Caco-2 (cell line): ENCODE measurements around the gene STK16. TPM values are rescaled to one million over a fixed set of nuclear protein-coding genes. Genes with fewer than 3 reads are reported as not detected.

Experiments
- BruUV-seq: library from RNA; stranded (reverse); fragments of 400-500 nt; replicated peaks from 2 replicates; lab custom pipeline; 2021; lab: Mats Ljungman, UMichigan
- CTCF ChIA-PET: fragments of 300-600 bp; sonication (Branson Sonifier 250); formaldehyde crosslinking; loops from one replicate; lab custom pipeline; 2022; ENCODE audit warnings: antibody characterized with exemption; lab: Charles Lee
- POLR2A ChIA-PET: fragments of 300-600 bp; sonication (Branson Sonifier 250); formaldehyde crosslinking; loops from one replicate; lab custom pipeline; 2022; ENCODE audit warnings: antibody characterized with exemption; lab: Charles Lee
- DNase-seq, 2 experiments: peaks; one replicate each; pipeline versions ENCODE4 v3.0.0 to v3.0.0-alpha.2; 2020 to 2022
- H3K27me3 ChIP-seq: replicated peaks from 2 replicates; pipeline ENCODE4 v1.6.0; 2011; ENCODE audit warnings: low read length; ENCODE audit not compliant: control insufficient read depth, insufficient read depth
- H3K36me3 ChIP-seq: 2 replicates; pipeline ENCODE4 v1.5.1; 2011; ENCODE audit warnings: low read length; ENCODE audit not compliant: control insufficient read depth, insufficient read depth
- H3K4me1 ChIP-seq: fragments of 250-450 bp; sonication (Bioruptor Pico); 2 replicates; pipeline ENCODE4 v1.5.1; 2020; ENCODE audit warnings: mild to moderate bottlenecking
- H3K4me3 ChIP-seq: 2 replicates; pipeline ENCODE4 v1.5.1; 2011; ENCODE audit warnings: low read depth, mild to moderate bottlenecking, control low read depth, low read length
- H3K9me3 ChIP-seq: fragments of 250-450 bp; sonication (Bioruptor Pico); 2 replicates; pipeline ENCODE4 v1.5.1; 2020; ENCODE audit warnings: mild to moderate bottlenecking, moderate library complexity
- H3K27ac Mint-ChIP-seq: one replicate; pipeline ENCODE4 v1.8.0; 2022; ENCODE audit warnings: mixed read lengths; ENCODE audit not compliant: unreplicated experiment
- H3K27me3 Mint-ChIP-seq: one replicate; pipeline ENCODE4 v1.8.0; 2022; ENCODE audit warnings: mixed read lengths; ENCODE audit not compliant: insufficient read depth, unreplicated experiment
- H3K36me3 Mint-ChIP-seq: one replicate; pipeline ENCODE4 v1.8.0; 2022; ENCODE audit warnings: mild to moderate bottlenecking, mixed read lengths; ENCODE audit not compliant: insufficient read depth, unreplicated experiment
- H3K4me1 Mint-ChIP-seq: one replicate; pipeline ENCODE4 v1.8.0; 2022; ENCODE audit warnings: low read depth, mixed read lengths; ENCODE audit not compliant: unreplicated experiment
- H3K4me3 Mint-ChIP-seq: one replicate; pipeline ENCODE4 v1.8.0; 2022; ENCODE audit warnings: mild to moderate bottlenecking, moderate library complexity, mixed read lengths; ENCODE audit not compliant: unreplicated experiment
- H3K9me3 Mint-ChIP-seq: one replicate; pipeline ENCODE4 v1.8.0; 2022; ENCODE audit warnings: mixed read lengths; ENCODE audit not compliant: unreplicated experiment
- CTCF ChIP-seq, 2 experiments: fragments of 200-600 bp in 1 of 2; IDR thresholded peaks; 1 replicate in 1 of 2; 2 replicates in 1 of 2; pipeline versions ENCODE4 v1.5.1 to v1.8.0; 2011 to 2022; ENCODE audit warnings: antibody characterized with exemption in 1 of 2, control low read depth in 1 of 2, inconsistent platforms in 1 of 2, low read depth in 1 of 2, low read length in 1 of 2, mild to moderate bottlenecking in 1 of 2, moderate library complexity in 1 of 2; ENCODE audit not compliant: insufficient read depth in 1 of 2, severe bottlenecking in 1 of 2, unreplicated experiment in 1 of 2
- intact Hi-C: fragments of 100-400 bp; cut with micrococcal nuclease; formaldehyde crosslinking; loops from one replicate; pipeline ENCODE4 v1.10.0; 2022; ENCODE audit not compliant: unreplicated experiment
- total RNA-seq: library from RNA; stranded (reverse); gene quantifications from 2 replicates; pipeline ENCODE4 v1.2.3, GENCODE V29; 2022

The STK16 gene
- total RNA-seq, 1 experiment from 2014 or later: 26.6 TPM

- H3K27me3 Mint-ChIP-seq: no peaks in the 10 kb centered on the region
- H3K9me3 Mint-ChIP-seq: no peaks in the 10 kb centered on the region
- peak within 1 kb of the TSS; percentile 95 for H3K27ac Mint-ChIP-seq
- POLR2A ChIA-PET: interaction anchor here (0.9 to 3.0 kb wide), 8 partner anchors 10 to 169 kb away, joined by 3 to 27 read pairs (median 8); partner anchors contain the start of genes ANKZF1, ATG9A, CNPPD1 and DNPEP
- BruUV-seq: TSS peak; percentile 77
- peak within 1 kb of the TSS; percentile 96 for H3K4me3 Mint-ChIP-seq
- no peaks in the 10 kb centered on the region for H3K4me1 Mint-ChIP-seq
- Histone ChIP-seq H3K4me1 (peaks cover 18% of the 10 kb centered on the region), H3K4me3 (peak within 1 kb of the TSS; percentile 89), H3K36me3 (peaks cover 3% of the 10 kb centered on the region; the same call in 1 of the 2 replicates), H3K27me3 (no peaks in the 10 kb centered on the region), H3K9me3 (no peaks in the 10 kb centered on the region)
- intact Hi-C loops: loop anchor here (1.0 to 5.0 kb wide), 7 partner anchors 10 to 168 kb away; partner anchors contain the start of genes ANKZF1, ATG9A, DNAJB2 and DNPEP
- TF ChIP-seq CTCF (IDR thresholded peaks at IDR 0.05; ENCODE audit: insufficient read depth in 1 of 2, low read depth in 1 of 2, low read length in 1 of 2, severe bottlenecking in 1 of 2, unreplicated experiment in 1 of 2): no peak
- peaks cover 39% of the 10 kb centered on the region for H3K36me3 Mint-ChIP-seq
- CTCF ChIA-PET: interaction anchor here (0.6 to 2.5 kb wide), 9 partner anchors 30 to 217 kb away, joined by 3 to 18 read pairs (median 3); partner anchors contain the start of gene DNAJB2
- DNase-seq: peak; percentile 97
Measured at GRCh38 chr2:219218732-219219701, 26.3 kb upstream of the STK16 start, which contains the start of gene ABCB6. Gene ABCB6 (minus strand): TSS chr2:219218958. CDS start chr2:219218673, 285 bp downstream.

DNA sequence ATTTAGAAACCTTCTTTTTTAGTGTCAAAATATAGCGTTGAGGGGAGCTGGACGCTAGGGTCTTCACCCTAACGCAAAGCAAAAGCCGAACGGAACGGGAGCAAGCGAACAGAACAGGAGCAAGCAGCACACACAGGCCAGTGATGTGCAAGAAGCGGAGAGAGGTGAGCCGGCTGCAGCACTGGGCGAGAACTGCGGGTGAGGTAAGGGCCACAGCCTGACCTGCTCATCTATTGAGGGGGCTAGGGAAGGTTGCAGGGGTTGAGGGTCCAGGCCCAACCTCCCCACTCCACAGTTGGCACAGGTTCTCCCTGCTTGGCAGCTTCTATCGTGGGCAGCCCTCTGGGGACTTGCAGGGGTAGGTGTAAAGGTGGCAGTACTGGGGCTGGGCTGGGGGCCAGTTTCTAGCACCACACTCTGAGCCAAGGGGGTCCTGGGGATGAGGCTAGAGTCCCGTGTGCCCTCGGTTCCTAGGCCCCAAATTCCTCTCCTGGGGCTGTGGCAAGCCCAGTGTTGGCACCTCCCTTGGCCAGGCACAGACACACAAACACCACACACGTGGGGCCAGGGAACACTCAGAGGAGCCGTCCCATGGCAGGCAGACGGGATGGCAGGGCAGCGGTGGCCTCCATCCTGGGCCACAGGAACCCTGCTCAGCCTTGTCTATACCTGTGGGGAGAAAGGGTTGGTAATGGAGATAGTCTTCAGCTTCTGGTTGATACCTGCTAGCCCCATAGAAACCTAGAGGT lies 25.3 kb upstream of the STK16 start:
- Mint-ChIP-seq H3K27ac (peak overlapping the region; percentile 95), H3K36me3 (peaks cover 46% of the 10 kb centered on the region), H3K9me3 (no peaks in the 10 kb centered on the region), H3K4me3 (peak overlapping the region; percentile 96), H3K4me1 (no peaks in the 10 kb centered on the region), H3K27me3 (no peaks in the 10 kb centered on the region)
- ChIA-PET CTCF (interaction anchor here (1.0 to 1.1 kb wide), 3 partner anchors 42 to 218 kb away, joined by 3 to 4 read pairs (median 3); no protein-coding TSS in a partner anchor), POLR2A (interaction anchor here (0.9 to 3.0 kb wide), 5 partner anchors 9 to 59 kb away, joined by 3 to 27 read pairs (median 6); partner anchors contain the start of genes ANKZF1, ATG9A, GLB1L and STK16)
- intact Hi-C loops: loop anchor here (1.0 to 5.0 kb wide), 2 partner anchors 9 to 167 kb away; partner anchors contain the start of genes ANKZF1, ATG9A and DNPEP
- H3K4me1 ChIP-seq: peaks cover 18% of the 10 kb centered on the region
- 0 out of 2 replicates have a peak, but pooled peaks cover 1% of the 10 kb centered on the region for H3K36me3 ChIP-seq
- TF ChIP-seq CTCF (IDR thresholded peaks at IDR 0.05; ENCODE audit: insufficient read depth in 1 of 2, low read depth in 1 of 2, low read length in 1 of 2, severe bottlenecking in 1 of 2, unreplicated experiment in 1 of 2): no peak
- BruUV-seq: no TSS peak
- H3K9me3 ChIP-seq: no peaks in the 10 kb centered on the region
- no peak overlapping the region for H3K4me3 ChIP-seq
- no peaks in the 10 kb centered on the region for H3K27me3 ChIP-seq
- DNase-seq: no peak
